Measurements from ENCODE around the gene LTBP1.

DNA sequence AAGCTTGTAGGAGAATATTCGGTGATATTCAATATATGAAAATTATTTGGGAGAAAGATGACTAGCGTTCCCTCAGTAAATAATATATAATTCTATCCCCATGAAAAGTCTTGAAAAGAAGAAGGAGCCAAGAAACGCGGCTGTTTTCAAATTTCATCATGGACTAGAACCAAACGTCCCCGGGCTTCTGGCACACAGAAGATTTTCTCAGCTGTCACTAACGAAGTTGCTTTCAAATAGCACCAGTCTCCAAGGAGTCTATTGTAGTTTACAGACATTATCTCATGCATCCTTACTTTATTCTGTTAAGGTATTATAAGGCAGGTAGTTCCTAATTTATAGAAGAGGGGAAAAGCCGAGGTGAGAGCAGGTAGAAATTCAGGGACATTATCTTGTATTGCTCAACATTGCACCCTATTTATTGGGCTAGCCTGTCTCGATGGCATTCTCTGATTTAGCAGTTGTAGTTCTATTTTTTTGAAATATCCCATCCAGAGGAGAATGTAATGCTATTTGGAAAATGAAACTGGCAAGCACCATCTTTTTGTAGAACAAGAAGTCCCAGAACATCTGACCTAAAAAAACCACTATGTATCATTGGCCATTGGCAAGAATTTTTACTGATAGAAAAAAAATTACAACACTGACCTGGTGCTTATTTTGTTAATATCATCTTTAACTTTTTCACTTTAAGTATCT lies 331.6 kb downstream of the LTBP1 start:
- TF ChIP-seq, protein P1, sequence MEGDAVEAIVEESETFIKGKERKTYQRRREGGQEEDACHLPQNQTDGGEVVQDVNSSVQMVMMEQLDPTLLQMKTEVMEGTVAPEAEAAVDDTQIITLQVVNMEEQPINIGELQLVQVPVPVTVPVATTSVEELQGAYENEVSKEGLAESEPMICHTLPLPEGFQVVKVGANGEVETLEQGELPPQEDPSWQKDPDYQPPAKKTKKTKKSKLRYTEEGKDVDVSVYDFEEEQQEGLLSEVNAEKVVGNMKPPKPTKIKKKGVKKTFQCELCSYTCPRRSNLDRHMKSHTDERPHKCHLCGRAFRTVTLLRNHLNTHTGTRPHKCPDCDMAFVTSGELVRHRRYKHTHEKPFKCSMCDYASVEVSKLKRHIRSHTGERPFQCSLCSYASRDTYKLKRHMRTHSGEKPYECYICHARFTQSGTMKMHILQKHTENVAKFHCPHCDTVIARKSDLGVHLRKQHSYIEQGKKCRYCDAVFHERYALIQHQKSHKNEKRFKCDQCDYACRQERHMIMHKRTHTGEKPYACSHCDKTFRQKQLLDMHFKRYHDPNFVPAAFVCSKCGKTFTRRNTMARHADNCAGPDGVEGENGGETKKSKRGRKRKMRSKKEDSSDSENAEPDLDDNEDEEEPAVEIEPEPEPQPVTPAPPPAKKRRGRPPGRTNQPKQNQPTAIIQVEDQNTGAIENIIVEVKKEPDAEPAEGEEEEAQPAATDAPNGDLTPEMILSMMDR (IDR thresholded peaks at IDR 0.05; ENCODE audit: insufficient read depth, low read depth, low read length): no peak
- TF ChIP-seq EZH2 (IDR thresholded peaks at IDR 0.05; ENCODE audit: insufficient read depth, low read length): no peak

Measured in astrocyte (in vitro differentiated cells and primary cell).